Stimulated activated CD8-positive, alpha-beta memory T cell treated with anti-CD3 and anti-CD28 coated beads, Interleukin-4, amount 100 ng/mL, for 48 hours (primary cell): ENCODE results near the gene COL2A1.

Source experiments
- DNase-seq: peaks from one replicate; pipeline ENCODE4 v3.0.0-alpha.2; 2020

Gene COL2A1

GRCh38 chr12:48029491-48030172, 25.4 kb upstream of the COL2A1 start:
- DNase-seq: no peak

- no peak for DNase-seq
These were observed 24.5 kb upstream of the COL2A1 start for GRCh38 chr12:48028541-48029431.

GRCh38 chr12:48027183-48028002, 23.1 kb upstream of the COL2A1 start:
- DNase-seq: no peak

GRCh38 chr12:48026060-48026827, 22.0 kb upstream of the COL2A1 start:
- DNase-seq: no peak

DNA sequence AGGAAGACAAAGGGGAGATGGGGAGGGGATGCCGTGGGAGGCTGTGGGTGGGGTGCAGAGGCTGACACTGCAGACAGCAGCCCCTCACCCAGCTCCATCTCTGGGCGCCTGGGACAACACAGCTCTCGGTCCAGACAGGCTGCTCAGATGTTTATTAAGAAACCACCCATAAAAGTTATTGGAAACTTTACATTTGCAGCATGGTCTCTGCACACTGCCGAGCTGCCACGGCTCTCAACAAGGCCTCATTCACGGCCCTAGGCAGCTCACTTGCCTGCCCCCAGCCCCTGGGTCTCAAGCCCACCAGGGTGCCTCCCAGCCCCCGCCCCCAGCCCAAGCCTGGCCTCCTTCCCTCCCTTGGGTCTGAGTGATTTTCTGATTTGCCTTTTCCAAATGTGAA, 21.0 kb upstream of the COL2A1 start:
- no peak for DNase-seq

GRCh38 chr12:48024735-48025134, 20.5 kb upstream of the COL2A1 start:
- DNase-seq: no peak

- no peak for DNase-seq
These were observed 19.1 kb upstream of the COL2A1 start for GRCh38 chr12:48023386-48023785.

DNA sequence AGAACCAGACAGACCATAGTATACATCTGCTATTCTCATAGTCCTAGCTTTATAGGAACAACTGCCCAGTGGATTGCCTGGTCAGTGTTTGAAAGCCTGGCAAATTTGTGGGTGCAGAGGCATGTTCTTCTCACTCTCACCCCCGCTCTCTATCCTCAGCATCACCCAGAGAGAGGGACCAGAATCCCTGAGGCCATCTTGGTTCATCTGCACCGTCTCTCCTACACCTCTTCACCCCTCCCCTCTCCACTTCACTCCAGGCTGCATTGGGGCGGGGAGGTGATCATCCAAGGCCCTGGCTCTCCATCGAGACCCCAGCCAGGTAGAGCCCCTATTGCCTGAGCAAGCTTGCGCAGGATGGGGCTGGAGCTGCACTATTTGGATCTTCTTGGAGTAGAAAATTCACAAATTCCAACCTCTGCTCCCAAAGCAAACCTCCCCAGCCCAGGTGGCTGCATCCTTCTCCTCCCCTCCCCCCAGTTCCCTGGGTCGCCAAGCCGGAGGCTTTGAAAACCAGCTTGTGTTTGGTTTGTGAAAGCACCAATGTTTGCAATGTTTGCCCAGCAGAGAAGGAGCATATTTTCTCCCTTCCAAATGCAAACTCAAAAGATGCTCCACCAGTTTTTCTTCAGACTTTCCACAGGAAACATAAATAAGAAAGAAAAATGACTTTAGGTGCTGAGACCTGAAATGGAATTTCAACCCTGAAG, 18.6 kb upstream of the COL2A1 start:
- DNase-seq: no peak

- DNase-seq: no peak
These were observed 17.9 kb upstream of the COL2A1 start for GRCh38 chr12:48022180-48022521.

GRCh38 chr12:48021485-48022179, 17.4 kb upstream of the COL2A1 start:
- no peak for DNase-seq

DNA sequence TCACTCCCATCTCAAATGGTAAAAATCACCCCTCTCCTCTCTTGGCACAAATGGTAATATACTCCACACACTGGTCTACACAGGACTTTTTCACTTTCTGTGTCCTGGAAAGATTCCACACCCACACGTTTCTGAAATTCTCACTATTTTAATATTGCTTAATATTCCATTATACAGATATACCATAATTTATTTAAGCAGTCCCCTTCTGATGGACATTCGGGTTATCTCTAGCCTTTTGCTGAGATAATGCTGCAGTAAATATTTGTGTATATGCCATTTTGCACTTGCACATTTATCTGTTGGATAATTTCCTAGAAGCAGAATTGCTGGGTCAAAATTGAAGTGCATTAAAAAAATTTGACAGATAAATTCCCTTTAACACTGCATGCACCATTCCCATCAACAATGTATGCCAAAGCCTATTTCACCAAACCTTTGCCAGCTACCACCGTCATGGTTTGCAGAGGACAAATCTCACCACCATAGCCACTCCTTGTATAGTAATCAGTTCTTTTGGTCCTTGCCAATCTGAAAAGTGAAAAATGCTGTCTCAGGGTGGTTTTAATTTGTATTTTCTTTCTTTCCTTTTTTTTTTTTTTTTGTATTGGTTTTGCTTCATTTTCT, 15.5 kb upstream of the COL2A1 start:
- no peak for DNase-seq

- DNase-seq: no peak
These were observed 14.3 kb upstream of the COL2A1 start for GRCh38 chr12:48018618-48018995.

GRCh38 chr12:48017921-48018617, 13.8 kb upstream of the COL2A1 start:
- no peak for DNase-seq

DNA sequence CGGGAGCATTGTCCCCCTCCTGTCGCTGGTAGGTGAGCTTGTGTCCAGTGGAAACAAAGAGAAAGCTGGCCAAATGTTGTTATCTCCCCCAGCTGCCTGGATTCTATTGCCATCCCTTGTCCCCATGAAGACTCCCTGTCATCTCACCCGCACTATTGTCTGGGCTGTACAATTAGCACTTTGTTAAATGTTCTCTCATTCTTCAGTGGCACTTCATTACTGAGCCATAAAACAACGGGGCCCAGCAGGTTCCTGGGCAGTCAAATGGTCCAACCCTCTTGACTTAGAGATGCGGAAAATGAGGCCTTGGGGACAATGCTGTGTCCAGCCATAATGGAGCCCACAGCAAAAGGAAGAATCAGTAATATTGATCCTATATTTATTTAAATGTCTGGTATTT, 13.2 kb upstream of the COL2A1 start:
- no peak for DNase-seq

- no peak for DNase-seq
These were observed 12.2 kb upstream of the COL2A1 start for GRCh38 chr12:48016373-48017020.

GRCh38 chr12:48015954-48016353, 11.7 kb upstream of the COL2A1 start:
- DNase-seq: no peak

- DNase-seq: no peak
These were observed 10.9 kb upstream of the COL2A1 start for GRCh38 chr12:48015129-48015528.

DNA sequence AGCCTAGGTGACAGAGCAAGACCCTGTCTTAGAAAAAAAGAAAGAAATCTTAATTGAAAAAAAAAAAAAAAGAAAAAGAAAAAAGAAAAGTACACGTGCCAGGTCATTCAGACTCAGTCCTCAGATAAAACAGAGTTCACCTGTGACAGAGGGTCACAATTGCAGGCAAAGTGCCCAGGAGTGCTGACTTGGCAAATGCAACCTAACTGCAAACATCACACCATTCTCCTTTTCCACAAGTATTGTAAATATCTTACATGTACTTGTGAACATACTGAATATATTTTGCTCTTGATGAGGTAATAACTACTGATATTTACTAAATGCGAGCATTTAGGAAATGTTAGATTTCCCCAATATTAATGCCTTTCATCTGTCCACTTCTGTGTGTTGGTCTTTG, 9.0 kb upstream of the COL2A1 start:
- no peak for DNase-seq

- DNase-seq: no peak
These were observed 7.8 kb upstream of the COL2A1 start for GRCh38 chr12:48012070-48012469.
